Retina (tissue), 1 donor: ENCODE data around the gene PKD2L1.
"Not testable (repeated sequence)": the region's sequence is repeated elsewhere in the genome, so short reads cannot be mapped to it uniquely, and the experiment has no call there.

Experiments
- DNase-seq: peaks from one replicate; pipeline ENCODE4 v3.0.0-alpha.2; 2016

The PKD2L1 gene

GRCh38 chr10:100330079-100330478, at the start of gene PKD2L1:
Gene PKD2L1, minus strand, starts transcription at chr10:100330228. Its CDS starts 125 bp downstream, at chr10:100330103.
- DNase-seq, result no peak

GRCh38 chr10:100377830-100378229, 47.8 kb upstream of the PKD2L1 start:
- DNase-seq, result no peak

GRCh38 chr10:100376656-100377055, 46.6 kb upstream of the PKD2L1 start:
- not testable (repeated sequence) for DNase-seq

GRCh38 chr10:100374677-100375353, 44.8 kb upstream of the PKD2L1 start:
- not testable (repeated sequence) for DNase-seq

GRCh38 chr10:100374200-100374655, 44.2 kb upstream of the PKD2L1 start:
- no peak for DNase-seq

GRCh38 chr10:100373298-100374199, 43.5 kb upstream of the PKD2L1 start:
- DNase-seq, result peak; percentile 98

- DNase-seq, result no peak
These were observed 42.6 kb upstream of the PKD2L1 start for GRCh38 chr10:100372415-100373297.

- DNase-seq, result no peak
These were observed 41.5 kb upstream of the PKD2L1 start for GRCh38 chr10:100371482-100372027.

- peak; percentile 68 for DNase-seq
These were observed 40.9 kb upstream of the PKD2L1 start for GRCh38 chr10:100370714-100371481.

GRCh38 chr10:100368721-100369120, 38.7 kb upstream of the PKD2L1 start:
- DNase-seq, result no peak

GRCh38 chr10:100364735-100365391, 34.8 kb upstream of the PKD2L1 start:
- DNase-seq, result peak; percentile 18

GRCh38 chr10:100364175-100364574, 34.1 kb upstream of the PKD2L1 start:
- DNase-seq, result no peak

GRCh38 chr10:100362570-100363496, 32.8 kb upstream of the PKD2L1 start:
- no peak for DNase-seq

- no peak for DNase-seq
These were observed 30.2 kb upstream of the PKD2L1 start for GRCh38 chr10:100360234-100360633.

GRCh38 chr10:100359529-100360150, 29.6 kb upstream of the PKD2L1 start:
- DNase-seq, result no peak

GRCh38 chr10:100359030-100359432, 29.0 kb upstream of the PKD2L1 start:
- DNase-seq, result no peak

GRCh38 chr10:100357059-100357858, 27.2 kb upstream of the PKD2L1 start:
- no peak for DNase-seq
